Skeletal muscle cell (primary cell): ENCODE data around the gene CLEC18A.

Source experiments
- DNase-seq: peaks from one replicate; pipeline ENCODE4 v3.0.0-alpha.2; 2010; ENCODE audit warnings: low read depth
- H3K4me3 ChIP-seq: 2 replicates; pipeline ENCODE4 v1.5.1; 2011; ENCODE audit warnings: low read depth, mild to moderate bottlenecking, control low read depth, low read length, moderate library complexity

CLEC18A gene

GRCh38 chr16:69928856-69929400 is 22.2 kb upstream of the CLEC18A start:
- H3K4me3 ChIP-seq = no peak overlapping the region
- DNase-seq = no peak

GRCh38 chr16:69929480-69929879 is 21.7 kb upstream of the CLEC18A start:
- DNase-seq = no peak
- H3K4me3 ChIP-seq = no peak overlapping the region

GRCh38 chr16:69930117-69930776 is 20.9 kb upstream of the CLEC18A start:
- H3K4me3 ChIP-seq = no peak overlapping the region
- DNase-seq = no peak

GRCh38 chr16:69931631-69932030 is 19.5 kb upstream of the CLEC18A start:
- no peak for DNase-seq
- H3K4me3 ChIP-seq = no peak overlapping the region

GRCh38 chr16:69932228-69932627 is 18.9 kb upstream of the CLEC18A start:
- DNase-seq = no peak
- H3K4me3 ChIP-seq = no peak overlapping the region

- H3K4me3 ChIP-seq = no peak overlapping the region
- no peak for DNase-seq
Observed at GRCh38 chr16:69932691-69933392, 18.3 kb upstream of the CLEC18A start.

- no peak for DNase-seq
- no peak overlapping the region for H3K4me3 ChIP-seq
Observed at GRCh38 chr16:69934044-69934443, 17.1 kb upstream of the CLEC18A start.

GRCh38 chr16:69934751-69935150 is 16.4 kb upstream of the CLEC18A start:
- H3K4me3 ChIP-seq = no peak overlapping the region
- DNase-seq = no peak

GRCh38 chr16:69935278-69935711 is 15.8 kb upstream of the CLEC18A start:
- DNase-seq = no peak
- H3K4me3 ChIP-seq = no peak overlapping the region

- no peak for DNase-seq
- no peak overlapping the region for H3K4me3 ChIP-seq
Observed at GRCh38 chr16:69935740-69936139, 15.4 kb upstream of the CLEC18A start.

- DNase-seq = no peak
- no peak overlapping the region for H3K4me3 ChIP-seq
Observed at GRCh38 chr16:69936252-69936651, 14.9 kb upstream of the CLEC18A start.

- DNase-seq = no peak
- no peak overlapping the region for H3K4me3 ChIP-seq
Observed at GRCh38 chr16:69936751-69937211, 14.4 kb upstream of the CLEC18A start.

- H3K4me3 ChIP-seq = no peak overlapping the region
- no peak for DNase-seq
Observed at GRCh38 chr16:69937465-69937951, 13.6 kb upstream of the CLEC18A start.

GRCh38 chr16:69938981-69939820 is 11.9 kb upstream of the CLEC18A start:
- no peak for DNase-seq
- no peak overlapping the region for H3K4me3 ChIP-seq

GRCh38 chr16:69939821-69940585 is 11.1 kb upstream of the CLEC18A start:
- DNase-seq = no peak
- H3K4me3 ChIP-seq = no peak overlapping the region

- no peak for DNase-seq
Observed at GRCh38 chr16:69940676-69941075, 10.5 kb upstream of the CLEC18A start.

GRCh38 chr16:69941251-69942098 is 9.7 kb upstream of the CLEC18A start:
- DNase-seq = no peak
- H3K4me3 ChIP-seq = no peak overlapping the region

More at GRCh38 chr16:69940676-69941075, 10.5 kb upstream of the CLEC18A start:
- no peak overlapping the region for H3K4me3 ChIP-seq

- no peak for DNase-seq
- no peak overlapping the region for H3K4me3 ChIP-seq
Observed at GRCh38 chr16:69942099-69942491, 9.0 kb upstream of the CLEC18A start.
